Fibroblast of mammary gland (primary cell): Measurements from ENCODE around the gene ARID1B.

ENCODE experiments used
- DNase-seq: peaks from one replicate; pipeline ENCODE4 v3.0.0-alpha.2; 2010; ENCODE audit warnings: low read depth
- H3K4me3 ChIP-seq: 2 replicates; pipeline ENCODE4 v1.5.1; 2011; ENCODE audit warnings: low read depth, mild to moderate bottlenecking, low read length, moderate library complexity; ENCODE audit not compliant: control insufficient read depth
- TF ChIP-seq, protein P1 (sequence below): conservative IDR thresholded peaks from 2 replicates; pipeline ENCODE4 v1.5.1; 2011; ENCODE audit warnings: low read depth, low read length, inconsistent platforms; ENCODE audit not compliant: control insufficient read depth, insufficient read depth

The ARID1B gene

DNA sequence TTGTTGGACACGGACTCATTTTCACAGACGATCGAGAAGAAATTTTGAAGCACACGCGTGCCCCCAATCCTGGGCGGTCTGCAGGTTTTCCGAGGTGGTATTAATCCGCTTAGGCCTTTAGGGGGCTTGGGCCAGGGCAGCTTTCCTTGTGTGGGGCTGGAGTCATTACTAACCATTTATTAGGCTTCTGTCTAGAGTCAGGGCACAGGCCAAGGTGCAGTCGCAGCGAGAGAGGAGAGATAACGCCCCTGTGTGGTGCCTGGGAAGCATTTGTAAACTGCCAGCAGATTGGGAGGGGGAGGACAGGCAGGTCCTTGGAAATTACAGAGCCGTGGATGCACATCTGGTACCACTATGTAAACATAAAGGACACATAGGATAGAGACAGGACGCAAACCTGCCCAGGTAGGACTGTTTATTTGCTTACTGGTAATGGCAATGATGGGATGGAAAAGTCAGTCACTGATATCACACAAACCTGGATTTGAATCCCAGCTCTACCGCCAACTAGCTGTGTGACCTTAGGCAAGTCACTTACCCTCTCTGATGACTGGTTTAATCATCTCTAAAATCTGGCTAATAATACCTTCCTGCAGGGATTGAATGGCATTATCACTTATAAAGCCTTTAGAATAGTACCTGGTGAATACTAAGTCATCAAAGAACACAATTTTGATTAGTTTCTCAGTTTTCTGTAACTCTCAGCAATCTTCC is 469.8 kb downstream of the ARID1B start:
- TF ChIP-seq, protein P1, sequence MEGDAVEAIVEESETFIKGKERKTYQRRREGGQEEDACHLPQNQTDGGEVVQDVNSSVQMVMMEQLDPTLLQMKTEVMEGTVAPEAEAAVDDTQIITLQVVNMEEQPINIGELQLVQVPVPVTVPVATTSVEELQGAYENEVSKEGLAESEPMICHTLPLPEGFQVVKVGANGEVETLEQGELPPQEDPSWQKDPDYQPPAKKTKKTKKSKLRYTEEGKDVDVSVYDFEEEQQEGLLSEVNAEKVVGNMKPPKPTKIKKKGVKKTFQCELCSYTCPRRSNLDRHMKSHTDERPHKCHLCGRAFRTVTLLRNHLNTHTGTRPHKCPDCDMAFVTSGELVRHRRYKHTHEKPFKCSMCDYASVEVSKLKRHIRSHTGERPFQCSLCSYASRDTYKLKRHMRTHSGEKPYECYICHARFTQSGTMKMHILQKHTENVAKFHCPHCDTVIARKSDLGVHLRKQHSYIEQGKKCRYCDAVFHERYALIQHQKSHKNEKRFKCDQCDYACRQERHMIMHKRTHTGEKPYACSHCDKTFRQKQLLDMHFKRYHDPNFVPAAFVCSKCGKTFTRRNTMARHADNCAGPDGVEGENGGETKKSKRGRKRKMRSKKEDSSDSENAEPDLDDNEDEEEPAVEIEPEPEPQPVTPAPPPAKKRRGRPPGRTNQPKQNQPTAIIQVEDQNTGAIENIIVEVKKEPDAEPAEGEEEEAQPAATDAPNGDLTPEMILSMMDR, result no peak
- H3K4me3 ChIP-seq, result no peak overlapping the region
- no peak for DNase-seq

DNA sequence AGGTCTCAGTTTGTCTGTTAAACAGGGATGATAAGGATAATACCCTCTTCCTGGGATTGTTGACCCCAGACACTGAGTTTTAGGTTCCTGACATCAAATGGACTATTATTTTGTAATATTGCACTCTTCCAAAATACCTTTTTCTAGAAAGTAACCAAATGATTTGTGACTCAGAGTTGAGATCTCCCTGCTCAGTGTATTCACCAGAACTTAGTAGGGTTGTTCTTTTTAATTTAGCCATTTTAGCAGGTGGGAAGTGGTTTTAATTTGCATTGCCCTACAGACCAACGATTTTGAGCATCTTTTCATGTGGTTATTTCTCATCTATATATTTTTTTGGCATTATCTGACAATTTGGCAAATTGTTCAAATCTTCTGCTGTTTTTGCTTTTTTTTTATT is 471.1 kb downstream of the ARID1B start:
- no peak for DNase-seq

DNA sequence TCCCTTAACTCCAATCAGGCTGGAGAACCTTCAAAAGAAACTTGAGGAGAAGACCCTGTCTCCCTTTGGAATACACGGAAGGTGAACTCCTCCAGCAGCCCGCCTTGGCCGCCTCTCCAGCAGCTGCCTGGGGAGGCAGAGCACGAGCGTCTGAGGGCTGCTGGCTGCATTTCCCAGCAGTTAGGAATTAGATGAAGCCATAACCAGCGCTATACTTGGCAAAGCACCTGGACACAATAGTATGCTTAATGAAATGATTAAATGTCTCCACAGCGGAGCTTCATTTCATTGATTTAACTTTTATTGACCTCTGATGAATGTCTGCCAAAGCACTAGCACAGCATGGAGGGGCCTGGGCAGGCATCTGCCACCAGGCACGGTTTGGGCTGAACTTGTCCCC is 472.6 kb downstream of the ARID1B start:
- H3K4me3 ChIP-seq, result no peak overlapping the region
- no peak for DNase-seq
- TF ChIP-seq, protein P1, result no peak

More for the DNA sequence above, 471.1 kb downstream of the ARID1B start:
- no peak overlapping the region for H3K4me3 ChIP-seq
- TF ChIP-seq, protein P1, result no peak

DNA sequence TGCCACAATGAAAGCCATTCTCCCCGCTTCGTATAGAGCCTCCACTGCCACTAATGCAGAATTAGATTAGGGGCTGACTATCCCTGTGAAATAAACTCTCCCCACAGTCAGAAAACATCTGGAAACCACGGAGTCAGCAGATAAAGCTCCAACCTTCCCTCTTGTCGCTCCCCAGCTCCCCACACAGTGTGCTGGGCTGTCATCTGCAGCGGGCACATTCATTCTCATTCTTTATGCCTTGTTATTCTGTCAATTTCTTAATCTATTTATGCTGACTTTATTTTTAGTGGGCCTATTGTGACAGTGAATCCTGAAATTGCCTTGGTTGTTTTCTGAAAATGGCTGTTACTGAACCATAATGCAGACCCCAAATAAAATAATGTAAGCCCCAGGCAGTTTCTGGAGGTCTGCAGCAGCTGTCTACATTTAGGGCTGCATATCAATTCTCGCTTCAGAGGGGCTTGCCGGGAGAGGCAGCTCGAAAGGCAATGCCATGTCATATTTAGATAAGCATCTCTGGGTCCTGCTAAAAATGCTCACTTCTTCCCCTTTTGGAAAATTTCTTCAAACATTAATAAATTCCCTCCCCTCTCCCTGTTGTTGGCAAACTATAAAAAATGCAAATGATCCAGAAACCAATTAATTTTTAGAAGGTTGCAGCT is 474.5 kb downstream of the ARID1B start:
- DNase-seq, result no peak
- H3K4me3 ChIP-seq, result no peak overlapping the region
- TF ChIP-seq, protein P1, result no peak

DNA sequence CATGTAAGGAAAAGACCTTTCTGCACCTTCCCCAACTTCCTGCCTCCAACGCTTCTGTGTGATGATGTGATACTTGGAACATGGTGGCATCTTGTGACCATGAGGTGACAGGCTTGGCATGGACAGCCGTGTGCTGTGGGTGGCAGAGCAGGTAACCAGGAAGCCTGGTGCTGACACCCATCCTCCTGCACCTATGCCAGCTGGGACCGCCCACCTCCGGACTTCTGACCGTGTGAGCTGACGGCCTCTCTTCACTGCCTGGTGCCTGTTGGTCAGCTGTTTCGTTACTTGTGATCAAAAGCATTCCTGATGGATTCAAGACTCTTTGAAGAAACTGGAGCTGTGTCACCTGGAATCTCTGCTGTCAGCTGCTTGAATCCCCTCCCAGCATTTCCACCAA is 475.8 kb downstream of the ARID1B start:
- DNase-seq, result no peak
- H3K4me3 ChIP-seq, result no peak overlapping the region
- TF ChIP-seq, protein P1, result no peak

DNA sequence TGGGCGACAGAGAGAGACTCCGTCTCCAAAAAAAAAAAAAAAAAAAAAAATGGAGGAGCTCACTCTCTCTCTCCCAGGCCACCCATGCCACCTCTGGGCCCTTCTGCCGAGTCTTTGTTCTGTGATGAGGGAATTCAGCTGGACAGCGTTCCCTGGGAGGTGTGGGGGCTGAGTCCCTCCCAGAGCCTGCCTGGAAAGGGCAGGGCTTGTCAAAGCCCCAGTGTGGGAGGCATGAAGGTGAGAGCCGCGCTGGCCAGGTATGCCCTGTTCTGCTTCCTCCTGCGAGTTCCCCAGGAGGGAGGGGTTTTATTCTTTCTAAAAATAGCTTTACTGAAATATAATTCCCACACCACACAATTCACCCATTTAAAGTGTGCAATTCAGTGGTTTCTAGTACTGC is 476.5 kb downstream of the ARID1B start:
- no peak for DNase-seq
- TF ChIP-seq, protein P1, result no peak
- H3K4me3 ChIP-seq, result no peak overlapping the region
